GM18499 (cell line): ENCODE data around the gene NDUFA8.

ENCODE experiments used
- ATAC-seq: cut with Tn5 transposase; IDR thresholded peaks from one replicate; pipeline ENCODE4 v1.9.1; 2021; ENCODE audit warnings: moderate number of reproducible peaks; ENCODE audit not compliant: insufficient read depth, unreplicated experiment

NDUFA8 gene

GRCh38 chr9:122186777-122187470 lies 27.3 kb upstream of the NDUFA8 start:
- ATAC-seq = no peak

- no peak for ATAC-seq
Measured at GRCh38 chr9:122186301-122186700, 26.7 kb upstream of the NDUFA8 start.

- ATAC-seq = no peak
Measured at GRCh38 chr9:122184551-122184950, 25.0 kb upstream of the NDUFA8 start.

GRCh38 chr9:122183501-122183900 lies 23.9 kb upstream of the NDUFA8 start:
- ATAC-seq = no peak

GRCh38 chr9:122180633-122181032 lies 21.1 kb upstream of the NDUFA8 start:
- ATAC-seq = no peak

- no peak for ATAC-seq
Measured at GRCh38 chr9:122179690-122180074, 20.1 kb upstream of the NDUFA8 start.

GRCh38 chr9:122179054-122179689 lies 19.6 kb upstream of the NDUFA8 start:
- ATAC-seq = no peak

- no peak for ATAC-seq
Measured at GRCh38 chr9:122176916-122177315, 17.3 kb upstream of the NDUFA8 start.

- no peak for ATAC-seq
Measured at GRCh38 chr9:122173670-122174069, 14.1 kb upstream of the NDUFA8 start.

- ATAC-seq = no peak
Measured at GRCh38 chr9:122172131-122172530, 12.6 kb upstream of the NDUFA8 start.

- no peak for ATAC-seq
Measured at GRCh38 chr9:122168356-122168755, 8.8 kb upstream of the NDUFA8 start.

GRCh38 chr9:122164286-122164685 lies 4.7 kb upstream of the NDUFA8 start:
- no peak for ATAC-seq

GRCh38 chr9:122162415-122162814 lies 2.8 kb upstream of the NDUFA8 start:
- no peak for ATAC-seq

- ATAC-seq = no peak
Measured at GRCh38 chr9:122159925-122160246, 307 bp upstream of the NDUFA8 start.

- ATAC-seq = no peak
Measured at GRCh38 chr9:122158202-122158601, 1.4 kb downstream of the NDUFA8 start.

- ATAC-seq = no peak
Measured at GRCh38 chr9:122155796-122156195, 3.8 kb downstream of the NDUFA8 start.

GRCh38 chr9:122151267-122151828 lies 8.2 kb downstream of the NDUFA8 start:
- ATAC-seq = no peak

- no peak for ATAC-seq
Measured at GRCh38 chr9:122145592-122145863, 14.1 kb downstream of the NDUFA8 start.

GRCh38 chr9:122144836-122145591 lies 14.6 kb downstream of the NDUFA8 start:
- no peak for ATAC-seq

- no peak for ATAC-seq
Measured at GRCh38 chr9:122143876-122144405, 15.6 kb downstream of the NDUFA8 start.

- ATAC-seq = no peak
Measured at GRCh38 chr9:122143296-122143695, 16.3 kb downstream of the NDUFA8 start.
